Urinary bladder (tissue), 4 donors: ENCODE measurements around the gene CIROP. TPM values are rescaled to one million over a fixed set of nuclear protein-coding genes. Genes with fewer than 3 reads are reported as not detected.
"Not testable (repeated sequence)": the region's sequence is repeated elsewhere in the genome, so short reads cannot be mapped to it uniquely, and the experiment has no call there.

Experiments used
- DNase-seq: peaks from one replicate; pipeline ENCODE4 v3.0.0-alpha.2; 2015; ENCODE audit errors: extremely low spot score
- H3K27ac ChIP-seq: one replicate; pipeline ENCODE4 v1.5.1; 2013; ENCODE audit warnings: low read depth, mild to moderate bottlenecking, moderate library complexity
- H3K36me3 ChIP-seq: one replicate; pipeline ENCODE4 v1.6.1; 2013; ENCODE audit warnings: mild to moderate bottlenecking, moderate library complexity; ENCODE audit not compliant: insufficient read depth
- H3K4me1 ChIP-seq: one replicate; pipeline ENCODE4 v1.6.1; 2013; ENCODE audit warnings: mild to moderate bottlenecking, moderate library complexity; ENCODE audit not compliant: insufficient read depth
- H3K4me3 ChIP-seq: one replicate; pipeline ENCODE4 v1.5.1; 2013; ENCODE audit warnings: low read depth, low read length
- WGBS: extraction: QIAGEN DNeasy Blood & Tissue Kit; methylation state at CpG from one replicate; pipeline ENCODE4 v1.1.7; 2013; 5-methylcytosine and 5-hydroxymethylcytosine counted together
- polyA plus RNA-seq: library from polyadenylated mRNA; stranded (reverse); fragments of 200-250 nt; gene quantifications from one replicate; pipeline ENCODE4 v1.2.3, GENCODE V29; 2013
- total RNA-seq: library from RNA; depleted of rRNA; stranded (reverse); fragments of >200 nt; gene quantifications from one replicate; pipeline ENCODE4 v1.2.3, GENCODE V29; 2014
- donor health status: healthy with polysubstance abuse.
- donor health status: healthy.

The CIROP gene
- total and polyA plus RNA-seq, 2 donors, result not detected

- Histone ChIP-seq H3K36me3 (no peaks in the 10 kb centered on the region), H3K4me1 (no peaks in the 10 kb centered on the region), H3K4me3 (no peak overlapping the region), H3K27ac (no peak overlapping the region)
- no peak for DNase-seq
- 76% methylated on average over 10 of the region's 10 CpGs for WGBS
These were observed 10.4 kb upstream of the CIROP start for GRCh38 chr14:23115039-23115731.

- 67% methylated on average over 4 of the region's 4 CpGs for WGBS
- DNase-seq, result no peak
- Histone ChIP-seq H3K36me3 (no peaks in the 10 kb centered on the region), H3K4me1 (no peaks in the 10 kb centered on the region), H3K4me3 (no peak overlapping the region), H3K27ac (no peak overlapping the region)
These were observed 9.9 kb upstream of the CIROP start for GRCh38 chr14:23114669-23115038.

- H3K27ac ChIP-seq, result no peak overlapping the region
- no peaks in the 10 kb centered on the region for H3K4me1 ChIP-seq
- no peak for DNase-seq
- no peaks in the 10 kb centered on the region for H3K36me3 ChIP-seq
- WGBS, result 68% methylated on average over 5 of the region's 5 CpGs
- no peak overlapping the region for H3K4me3 ChIP-seq
These were observed 9.3 kb upstream of the CIROP start for GRCh38 chr14:23114120-23114458.

GRCh38 chr14:23113431-23114119 lies 8.8 kb upstream of the CIROP start:
- Histone ChIP-seq H3K4me1 (no peaks in the 10 kb centered on the region), H3K4me3 (no peak overlapping the region), H3K27ac (no peak overlapping the region), H3K36me3 (no peaks in the 10 kb centered on the region)
- no peak for DNase-seq
- WGBS, result 46% methylated on average over 10 of the region's 10 CpGs

GRCh38 chr14:23112359-23113178 lies 7.8 kb upstream of the CIROP start:
- Histone ChIP-seq H3K27ac (no peak overlapping the region), H3K36me3 (no peaks in the 10 kb centered on the region), H3K4me3 (no peak overlapping the region), H3K4me1 (no peaks in the 10 kb centered on the region)
- whole genome bisulfite sequencing, result 52% methylated on average over 12 of the region's 12 CpGs
- no peak for DNase-seq

- Histone ChIP-seq H3K4me1 (no peaks in the 10 kb centered on the region), H3K4me3 (no peak overlapping the region), H3K27ac (no peak overlapping the region), H3K36me3 (no peaks in the 10 kb centered on the region)
- no peak for DNase-seq
- WGBS, result 68% methylated on average over 5 of the region's 5 CpGs
These were observed 6.0 kb upstream of the CIROP start for GRCh38 chr14:23110579-23111365.

- 91% methylated on average over 1 of the region's 1 CpG for WGBS
- DNase-seq, result no peak
- no peak overlapping the region for H3K27ac ChIP-seq
- H3K4me3 ChIP-seq, result no peak overlapping the region
- no peaks in the 10 kb centered on the region for H3K4me1 ChIP-seq
- no peaks in the 10 kb centered on the region for H3K36me3 ChIP-seq
These were observed 5.0 kb upstream of the CIROP start for GRCh38 chr14:23109769-23110168.

- H3K36me3 ChIP-seq, H3K27ac ChIP-seq, H3K4me1 ChIP-seq, H3K4me3 ChIP-seq, DNase-seq: not testable (repeated sequence)
- 91% methylated on average over 24 of the region's 24 CpGs for WGBS
These were observed 3.4 kb upstream of the CIROP start for GRCh38 chr14:23108169-23108568.

GRCh38 chr14:23107620-23108019 lies 2.8 kb upstream of the CIROP start:
- not testable (repeated sequence) for H3K4me3 ChIP-seq, H3K36me3 ChIP-seq, H3K4me1 ChIP-seq, H3K27ac ChIP-seq, DNase-seq
- 91% methylated on average over 3 of the region's 5 CpGs for WGBS

- H3K27ac ChIP-seq, result no peak overlapping the region
- H3K4me1 ChIP-seq, result no peaks in the 10 kb centered on the region
- no peaks in the 10 kb centered on the region for H3K36me3 ChIP-seq
- no peak overlapping the region for H3K4me3 ChIP-seq
- DNase-seq, result no peak
These were observed 1.9 kb upstream of the CIROP start for GRCh38 chr14:23106747-23107045.

GRCh38 chr14:23105348-23105824 lies 597 bp upstream of the CIROP start:
- no peak for DNase-seq
- WGBS, result 88% methylated on average over 4 of the region's 4 CpGs
- Histone ChIP-seq H3K4me1 (no peaks in the 10 kb centered on the region), H3K36me3 (no peaks in the 10 kb centered on the region), H3K27ac (no peak overlapping the region), H3K4me3 (no peak overlapping the region)

- 84% methylated on average over 6 of the region's 6 CpGs for WGBS
These were observed 659 bp downstream of the CIROP start for GRCh38 chr14:23104070-23104590.

GRCh38 chr14:23103581-23103980 lies 1.2 kb downstream of the CIROP start:
- WGBS, result 87% methylated on average over 4 of the region's 4 CpGs
- no peaks in the 10 kb centered on the region for H3K36me3 ChIP-seq
- H3K4me3 ChIP-seq, result no peak overlapping the region
- no peak for DNase-seq
- no peaks in the 10 kb centered on the region for H3K4me1 ChIP-seq
- no peak overlapping the region for H3K27ac ChIP-seq

More at GRCh38 chr14:23104070-23104590, 659 bp downstream of the CIROP start:
- H3K36me3 ChIP-seq, result no peaks in the 10 kb centered on the region
- H3K4me3 ChIP-seq, result no peak overlapping the region
- no peaks in the 10 kb centered on the region for H3K4me1 ChIP-seq
- no peak for DNase-seq
- no peak overlapping the region for H3K27ac ChIP-seq
